ENCODE results near the gene PRKCE. TPM values are rescaled to one million over a fixed set of nuclear protein-coding genes. Genes with fewer than 3 reads are reported as not detected.

PRKCE gene
- total RNA-seq, 1 experiment from 2014 or later: 14.8 TPM

- no peaks in the 10 kb centered on the region for H3K27me3 ChIP-seq (ENCODE audit: insufficient read depth, low read length)
- no peak overlapping the region for H2AFZ ChIP-seq (ENCODE audit: low read depth, low read length, poor library complexity, severe bottlenecking)
- H4K20me1 ChIP-seq (ENCODE audit: insufficient read depth): no peaks in the 10 kb centered on the region
- no peak overlapping the region for H3K9ac ChIP-seq (ENCODE audit: low read length)
- no peaks in the 10 kb centered on the region for H3K79me2 ChIP-seq (ENCODE audit: insufficient read depth, low read length)
- ChIA-PET CTCF (no interaction called here), POLR2A (no interaction called here), RAD21 (ENCODE audit: low non-redundant PET in 1 of 2, low total read pairs in 2 of 2, uncharacterized antibody in 2 of 2, unreplicated experiment in 2 of 2) (no interaction called here)
- TF ChIP-seq CTCF (IDR thresholded peaks at IDR 0.05 in 2 of 3, conservative IDR thresholded peaks at IDR 0.05 in 1 of 3; ENCODE audit: borderline replicate concordance in 1 of 3, insufficient read depth in 1 of 3, low read depth in 2 of 3, low read length in 2 of 3): no peak
- H3K4me1 ChIP-seq (ENCODE audit: control insufficient read depth in 1 of 2, insufficient read depth in 2 of 2, low read length in 2 of 2): peaks cover 0 to 12% of the 10 kb centered on the region in 2 experiments; a peak in 2 of 4 replicates
- BruUV-seq (replicated peaks): no TSS peak
- H3K36me3 ChIP-seq (ENCODE audit: control insufficient read depth in 1 of 2, insufficient read depth in 2 of 2, low read length in 2 of 2): no peaks in the 10 kb centered on the region
- no peak overlapping the region for H3K27ac ChIP-seq (ENCODE audit: low read depth, low read length)
- DNase-seq (ENCODE audit: low read depth, low spot score): no peak
- H3K9me2 ChIP-seq (ENCODE audit: insufficient read depth): no peaks in the 10 kb centered on the region
- H3K4me3 ChIP-seq (replicated peaks in 1 of 2; ENCODE audit: low read depth in 1 of 2, low read length in 2 of 2): no peak overlapping the region
- no peaks in the 10 kb centered on the region for H3K9me3 ChIP-seq (ENCODE audit: control insufficient read depth in 1 of 2, insufficient read depth in 1 of 2, low read depth in 1 of 2, low read length in 2 of 2)
- H3K4me2 ChIP-seq (ENCODE audit: low read length): no peak overlapping the region
- intact Hi-C loops (cut with micrococcal nuclease): no loop called here
- ATAC-seq: no peak
These were observed 252.9 kb downstream of the PRKCE start for GRCh38 chr2:45904267-45904945.

GRCh38 chr2:45904946-45905631 lies 253.6 kb downstream of the PRKCE start:
- Histone ChIP-seq H3K27me3 (ENCODE audit: insufficient read depth, low read length) (no peaks in the 10 kb centered on the region), H3K4me1 (ENCODE audit: control insufficient read depth in 1 of 2, insufficient read depth in 2 of 2, low read length in 2 of 2) (peaks cover 7 to 19% of the 10 kb centered on the region in 2 experiments), H3K9ac (ENCODE audit: low read length) (no peak overlapping the region), H3K27ac (ENCODE audit: low read depth, low read length) (no peak overlapping the region), H3K4me3 (replicated peaks in 1 of 2; ENCODE audit: low read depth in 1 of 2, low read length in 2 of 2) (no peak overlapping the region), H3K79me2 (ENCODE audit: insufficient read depth, low read length) (no peaks in the 10 kb centered on the region), H3K4me2 (ENCODE audit: low read length) (no peak overlapping the region), H3K36me3 (ENCODE audit: control insufficient read depth in 1 of 2, insufficient read depth in 2 of 2, low read length in 2 of 2) (no peaks in the 10 kb centered on the region), H3K9me3 (ENCODE audit: control insufficient read depth in 1 of 2, insufficient read depth in 1 of 2, low read depth in 1 of 2, low read length in 2 of 2) (no peaks in the 10 kb centered on the region), H4K20me1 (ENCODE audit: insufficient read depth) (no peaks in the 10 kb centered on the region), H2AFZ (ENCODE audit: low read depth, low read length, poor library complexity, severe bottlenecking) (no peak overlapping the region), H3K9me2 (ENCODE audit: insufficient read depth) (no peaks in the 10 kb centered on the region)
- TF ChIP-seq YY1 (IDR thresholded peaks at IDR 0.05; ENCODE audit: extremely low read depth, insufficient replicate concordance, low read depth, low read length) (no peak), ZFX (IDR thresholded peaks at IDR 0.05) (no peak), SIN3A (IDR thresholded peaks at IDR 0.05; ENCODE audit: low read depth) (no peak), EZH2phosphoT487 (IDR thresholded peaks at IDR 0.05; ENCODE audit: borderline replicate concordance) (no peak), POLR2AphosphoS5 (IDR thresholded peaks at IDR 0.05; ENCODE audit: low read depth, low read length) (no peak), TCF7L2 (IDR thresholded peaks at IDR 0.05; ENCODE audit: borderline replicate concordance, extremely low read depth, insufficient read depth, insufficient read length) (no peak), ZBTB33 (IDR thresholded peaks at IDR 0.05; ENCODE audit: extremely low read depth, insufficient replicate concordance, low read length) (no peak), SP1 (IDR thresholded peaks at IDR 0.05; ENCODE audit: low read depth) (no peak), CBX3 (IDR thresholded peaks at IDR 0.05; ENCODE audit: low read depth) (no peak), CEBPB (IDR thresholded peaks at IDR 0.05; ENCODE audit: low read depth) (no peak), RAD21 (IDR thresholded peaks at IDR 0.05; ENCODE audit: low read depth) (no peak), POLR2A (IDR thresholded peaks at IDR 0.05; ENCODE audit: borderline replicate concordance, extremely low read depth, insufficient read depth, insufficient read length) (no peak), EGR1 (IDR thresholded peaks at IDR 0.05; ENCODE audit: low read depth) (no peak), SRF (IDR thresholded peaks at IDR 0.05; ENCODE audit: low read depth) (no peak), FOSL1 (IDR thresholded peaks at IDR 0.05; ENCODE audit: low read depth) (no peak), EZH2 (IDR thresholded peaks at IDR 0.05) (no peak)
- ChIA-PET RAD21 (ENCODE audit: low non-redundant PET in 1 of 2, low total read pairs in 2 of 2, uncharacterized antibody in 2 of 2, unreplicated experiment in 2 of 2) (no interaction called here), CTCF (no interaction called here), POLR2A (no interaction called here)
- BruUV-seq (replicated peaks): no TSS peak
- DNase-seq (ENCODE audit: low read depth, low spot score) (no peak), ATAC-seq (no peak)
- intact Hi-C loops (cut with micrococcal nuclease): no loop called here
